Islet of Langerhans (tissue), 1 donor: ENCODE measurements around the gene ST3GAL5.

Experiments used
- FAIRE-seq: peaks from one replicate; lab custom pipeline; 2011; peaks lifted over from hg19 to GRCh38; lab: Jason Lieb, UNC

The ST3GAL5 gene

DNA sequence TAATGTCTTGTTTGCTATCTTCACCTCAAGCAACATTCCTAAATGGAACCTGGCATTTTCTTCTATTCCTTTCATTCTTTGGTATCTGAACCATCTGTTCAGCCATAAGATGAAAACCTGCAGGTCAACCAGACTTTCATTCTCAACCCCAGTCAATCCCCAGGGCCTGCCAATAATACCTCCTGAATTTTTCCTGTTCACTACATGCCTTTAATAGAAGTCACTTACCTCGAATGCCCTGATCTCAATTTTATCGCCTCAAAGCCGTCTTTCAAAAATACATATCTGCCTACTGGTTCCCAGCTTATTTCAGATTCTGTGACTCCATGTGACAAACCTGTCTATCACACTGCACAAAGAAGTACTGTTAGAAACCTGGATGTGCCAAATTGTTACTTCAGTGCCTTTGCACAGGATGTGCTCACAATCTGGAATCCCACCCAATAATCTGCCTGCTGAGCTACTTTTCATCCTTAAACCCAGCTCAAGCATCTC lies 22.6 kb downstream of the ST3GAL5 start:
- no peak for FAIRE-seq

DNA sequence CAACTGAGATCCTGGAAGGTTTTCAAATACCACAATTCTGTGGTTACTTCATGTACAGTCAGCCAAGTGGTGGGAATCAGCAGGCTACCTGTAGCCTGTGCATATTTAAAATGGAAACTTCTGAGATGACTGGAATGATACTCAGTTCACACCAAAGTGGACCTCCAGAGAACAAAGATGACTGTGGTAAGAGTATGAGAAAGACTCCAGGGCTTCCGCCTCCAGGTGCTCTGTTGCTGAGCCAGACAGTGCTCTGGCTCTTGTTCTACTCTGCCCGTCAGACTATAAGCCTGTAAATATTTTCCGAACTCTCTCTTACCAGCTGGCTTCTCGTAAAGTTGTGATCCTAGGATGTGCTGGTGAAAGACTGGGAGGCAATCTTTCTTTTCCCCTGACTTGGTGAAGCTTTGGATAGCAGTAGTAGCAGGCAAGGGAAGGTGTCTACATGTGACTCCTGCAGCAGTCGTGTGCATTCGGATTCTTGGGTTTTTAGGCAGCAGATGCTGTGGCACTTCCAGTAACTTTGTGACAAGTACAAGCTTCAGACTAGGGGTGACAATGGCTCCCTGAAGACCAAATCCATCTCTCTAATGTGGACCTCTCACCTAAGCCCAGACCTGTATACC lies 23.1 kb downstream of the ST3GAL5 start:
- FAIRE-seq = no peak

DNA sequence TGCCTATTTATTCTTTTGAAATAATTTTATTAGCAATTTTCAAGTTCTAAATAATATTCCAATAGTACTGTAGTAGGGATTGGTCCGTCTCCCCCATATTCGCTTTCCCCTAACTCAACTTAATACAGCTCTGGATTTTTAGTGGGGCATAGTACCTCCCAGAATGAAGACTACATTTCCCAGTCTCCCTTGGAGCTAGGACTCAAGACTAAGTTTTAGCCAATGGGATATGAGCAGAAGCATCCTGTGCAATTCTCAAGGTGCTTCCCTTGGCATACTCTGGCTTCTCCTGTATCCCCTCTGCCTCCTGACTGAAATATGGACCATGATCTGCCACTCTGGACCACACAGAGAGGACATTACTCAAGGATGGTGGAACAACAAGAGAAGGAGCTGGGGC lies 24.1 kb downstream of the ST3GAL5 start:
- no peak for FAIRE-seq

DNA sequence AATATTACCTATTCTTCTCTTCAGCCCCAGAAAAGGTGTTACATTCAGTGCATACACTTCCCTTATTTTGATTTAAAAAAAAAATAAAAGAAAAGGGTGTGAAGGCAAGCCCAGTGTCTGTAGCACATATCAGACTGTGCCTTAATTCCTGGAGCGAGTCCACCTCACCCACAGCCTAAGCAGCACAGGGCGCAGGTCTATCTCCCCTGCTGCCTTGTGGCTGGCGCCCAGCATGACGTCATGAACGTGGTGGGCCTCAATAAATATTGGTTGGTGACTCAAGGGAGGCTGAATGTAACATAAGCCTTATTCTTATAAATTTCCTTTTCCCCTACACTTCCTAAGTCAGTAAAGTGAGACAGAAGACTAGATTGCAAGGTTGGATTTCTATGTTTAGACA lies 26.4 kb downstream of the ST3GAL5 start:
- no peak for FAIRE-seq

DNA sequence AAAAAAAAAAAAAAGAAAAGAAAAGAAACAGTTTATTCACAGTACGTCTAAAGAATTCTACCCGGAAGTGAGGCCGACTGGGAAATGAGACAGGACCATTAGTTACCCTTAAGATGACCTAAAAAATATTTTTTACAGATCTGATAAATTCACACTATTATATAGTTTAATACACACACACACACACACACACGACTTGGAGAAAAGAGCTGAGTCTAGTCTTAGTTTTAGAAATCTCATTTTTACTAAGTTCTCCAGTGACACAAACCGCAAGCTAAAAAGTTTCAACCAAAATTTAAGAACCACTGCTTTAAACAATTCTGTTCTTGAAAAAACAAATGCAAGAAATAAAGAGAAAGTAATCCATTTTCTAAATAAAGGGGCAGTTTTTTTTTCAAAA lies 27.1 kb downstream of the ST3GAL5 start:
- no peak for FAIRE-seq

DNA sequence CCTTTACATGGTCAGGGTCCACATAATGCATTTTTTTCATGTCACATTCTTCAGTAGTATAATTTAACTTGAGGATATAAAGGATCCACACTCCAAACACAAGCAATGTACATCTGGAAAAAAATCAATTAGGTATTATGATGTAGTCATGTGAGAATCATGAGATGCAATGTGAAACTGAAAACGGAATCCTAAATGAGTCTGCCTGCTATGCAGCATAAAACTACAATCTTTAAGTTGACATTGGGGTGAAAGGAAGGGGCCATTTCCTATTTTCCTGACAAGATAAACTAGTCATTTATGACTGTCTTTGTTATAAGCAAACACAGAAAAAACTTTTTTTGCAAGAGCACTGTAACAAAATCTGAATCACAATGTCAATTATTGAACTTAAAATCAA lies 27.6 kb downstream of the ST3GAL5 start:
- FAIRE-seq = no peak

DNA sequence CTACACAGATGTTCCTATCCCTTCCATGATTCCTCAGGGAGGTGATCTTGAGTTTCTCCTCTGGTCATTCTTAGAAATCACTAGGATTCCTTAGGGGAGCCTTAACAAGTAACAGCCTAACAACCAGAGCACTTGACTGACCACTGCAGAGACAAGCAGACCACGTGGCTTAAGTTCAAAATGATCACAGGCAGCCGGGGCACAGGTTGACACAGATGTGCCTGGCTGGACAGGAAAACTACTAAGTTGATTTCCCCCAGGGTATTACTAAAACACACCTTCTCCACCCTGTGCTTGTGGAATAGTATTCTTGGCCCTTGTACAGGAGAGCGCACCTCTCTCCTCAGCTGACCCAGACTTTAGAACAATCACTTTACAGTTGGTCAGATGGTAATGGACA lies 29.9 kb downstream of the ST3GAL5 start:
- no peak for FAIRE-seq

DNA sequence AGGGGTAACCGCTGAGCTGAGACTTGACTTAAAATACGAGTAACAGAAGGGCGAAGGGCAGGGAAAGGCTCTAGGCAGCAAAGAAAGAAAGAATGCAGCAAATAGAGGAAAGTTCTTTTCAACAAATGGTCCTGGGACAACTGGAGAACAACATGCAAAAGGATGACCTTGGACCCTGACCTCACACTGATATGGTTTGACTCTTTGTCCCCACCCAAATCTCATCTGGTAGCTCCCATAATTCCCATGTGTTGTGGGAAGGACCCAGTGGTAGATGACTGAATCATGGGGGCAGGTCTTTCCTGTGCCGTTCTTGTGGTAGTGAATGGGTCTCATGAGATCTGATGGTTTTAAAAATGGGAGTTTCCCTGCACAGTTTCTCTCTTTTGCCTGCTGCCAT lies 33.9 kb downstream of the ST3GAL5 start:
- FAIRE-seq = no peak

DNA sequence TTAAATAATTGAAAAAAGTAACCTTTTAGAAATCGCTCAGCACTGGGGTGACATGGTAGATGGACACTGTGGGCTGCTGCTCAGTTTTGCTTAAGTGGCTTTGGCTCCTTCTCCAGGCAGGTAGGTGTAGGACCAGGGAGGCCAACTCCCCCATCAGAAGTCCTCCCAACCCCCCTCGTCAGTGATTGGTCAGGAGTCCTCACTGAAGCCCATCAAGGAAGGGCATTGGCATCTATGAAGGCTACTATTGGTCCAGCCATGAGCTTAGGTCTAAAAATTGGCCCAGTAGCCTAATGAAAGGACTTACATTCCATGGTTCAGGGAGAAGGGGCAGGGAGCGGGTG lies 34.7 kb downstream of the ST3GAL5 start:
- no peak for FAIRE-seq

DNA sequence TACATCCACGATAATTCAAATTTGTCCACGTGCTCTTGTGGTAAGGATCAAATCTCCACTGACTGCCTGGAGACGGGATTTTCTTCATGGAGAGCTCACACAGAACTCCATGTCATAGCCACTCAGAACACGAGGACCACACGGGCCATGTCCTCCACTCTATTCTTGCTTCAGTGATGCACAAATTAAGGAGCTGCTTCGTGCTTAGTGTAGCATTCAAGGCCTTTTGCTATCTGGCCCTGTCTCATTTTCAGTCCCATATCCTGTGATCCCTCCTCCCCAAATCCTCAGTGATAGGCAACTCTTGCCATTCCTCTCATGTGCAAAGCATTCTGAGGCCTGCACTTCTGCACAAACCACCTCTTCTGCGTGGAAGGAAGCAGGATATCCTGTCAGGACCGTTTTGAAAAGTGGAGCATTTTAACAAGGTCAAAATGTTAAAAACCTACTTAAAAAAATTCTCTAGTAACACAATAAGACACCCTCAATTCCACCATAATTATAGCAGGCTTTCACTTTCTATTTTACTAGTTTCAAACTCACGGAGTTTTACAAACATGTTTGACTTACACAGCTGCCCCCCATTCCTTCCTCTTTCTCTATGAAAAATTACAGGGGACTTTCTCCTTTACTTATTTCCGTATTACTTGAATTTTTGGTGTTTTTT lies 35.2 kb downstream of the ST3GAL5 start:
- no peak for FAIRE-seq

DNA sequence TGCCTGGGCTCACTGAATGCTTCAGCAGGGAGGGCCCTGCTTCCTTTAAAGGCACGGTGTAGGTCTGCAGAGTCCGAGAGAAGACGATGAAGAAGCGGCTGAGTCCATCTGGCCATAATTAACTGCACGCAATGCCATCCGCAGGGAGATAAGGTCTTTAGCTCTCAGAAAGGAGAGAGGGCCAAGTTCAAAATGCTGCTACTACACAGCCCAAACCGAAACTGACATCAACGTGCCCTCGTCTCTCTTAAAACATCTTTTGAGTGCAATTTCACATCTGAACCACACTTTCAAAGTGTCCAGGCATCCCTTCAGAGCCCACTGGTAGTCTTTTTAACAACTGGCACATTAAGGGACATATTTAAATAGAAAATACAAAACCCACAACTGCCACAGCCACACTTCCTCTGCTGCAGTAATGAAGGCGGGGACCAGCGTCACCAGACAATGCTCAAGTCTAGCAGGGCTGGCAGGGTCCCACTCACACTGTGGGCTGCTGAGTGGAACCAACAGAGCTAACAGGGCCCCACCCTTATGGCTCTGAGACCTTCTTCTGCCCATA lies 35.8 kb downstream of the ST3GAL5 start:
- no peak for FAIRE-seq

DNA sequence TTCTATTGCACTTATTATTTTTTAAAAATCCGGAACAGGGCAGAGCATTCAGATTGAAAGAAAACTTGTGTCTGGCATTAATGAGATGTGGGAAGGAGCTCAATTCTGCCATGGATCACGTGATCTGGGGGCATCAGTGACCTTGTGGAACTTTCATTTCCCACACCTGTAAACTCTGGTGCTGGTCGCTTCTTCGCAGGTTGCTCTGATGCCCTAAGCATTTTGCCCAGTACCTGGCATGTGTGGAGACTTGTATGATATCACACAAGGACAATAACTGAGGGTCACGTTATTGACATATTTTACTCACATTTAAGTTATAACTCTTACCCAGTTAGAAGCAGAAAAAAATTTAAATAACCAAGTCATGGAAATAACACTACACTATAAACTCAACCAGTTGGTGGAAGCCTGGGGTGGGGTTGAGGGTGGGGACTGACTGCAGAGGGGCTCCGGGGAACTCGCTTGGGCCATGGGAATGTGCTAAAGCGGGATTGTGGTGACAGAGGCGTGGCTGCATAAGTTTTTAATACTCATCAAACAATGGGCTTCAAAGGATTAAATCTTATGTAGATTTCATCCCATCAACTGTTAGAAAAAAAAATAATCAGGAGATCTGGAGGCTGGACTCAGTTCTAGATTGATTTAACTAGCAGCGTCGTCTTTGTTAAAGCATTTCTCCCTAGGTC lies 36.5 kb downstream of the ST3GAL5 start:
- no peak for FAIRE-seq

DNA sequence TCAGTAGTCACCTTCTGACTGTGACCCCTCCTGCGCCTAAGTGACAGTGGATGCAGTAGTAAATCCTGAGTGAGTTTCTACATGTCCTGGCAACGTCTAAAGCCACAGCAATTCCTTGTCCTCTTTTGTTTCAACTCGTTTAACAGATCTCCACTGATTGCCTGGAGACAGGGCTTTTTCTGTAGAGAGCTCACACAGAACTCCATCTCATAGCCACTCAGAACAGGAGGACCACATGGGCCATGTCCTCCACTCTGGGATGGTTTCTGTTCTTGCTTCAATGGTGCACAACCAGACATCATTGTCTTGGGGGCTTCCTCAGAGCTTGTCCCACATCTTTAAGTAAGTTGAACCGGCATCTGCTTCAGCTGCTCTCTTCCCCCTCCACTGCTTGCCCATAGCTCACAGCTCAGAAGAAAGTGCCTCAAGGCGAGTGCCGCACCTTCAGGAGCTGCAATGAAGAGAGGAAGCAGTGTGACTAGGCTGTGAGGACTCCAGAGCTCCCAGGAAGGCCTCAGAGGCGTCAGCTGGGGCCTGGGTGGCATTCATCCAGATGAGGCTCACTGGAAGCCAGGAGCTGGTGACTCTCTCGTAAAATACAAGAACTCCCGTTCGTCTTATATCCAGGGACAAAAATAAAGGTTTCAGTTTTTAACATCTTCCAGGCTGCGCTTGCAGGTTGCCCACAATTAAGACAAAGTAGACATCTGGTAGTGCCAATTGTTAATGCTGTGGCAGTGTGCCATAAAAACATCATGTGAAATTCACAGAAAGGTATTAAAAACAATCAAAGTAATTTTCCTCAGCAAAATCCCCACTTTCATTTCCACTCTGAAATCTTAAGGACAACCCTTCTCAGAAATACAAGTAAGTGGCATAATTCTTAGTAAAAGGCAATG lies 37.3 kb downstream of the ST3GAL5 start:
- no peak for FAIRE-seq

DNA sequence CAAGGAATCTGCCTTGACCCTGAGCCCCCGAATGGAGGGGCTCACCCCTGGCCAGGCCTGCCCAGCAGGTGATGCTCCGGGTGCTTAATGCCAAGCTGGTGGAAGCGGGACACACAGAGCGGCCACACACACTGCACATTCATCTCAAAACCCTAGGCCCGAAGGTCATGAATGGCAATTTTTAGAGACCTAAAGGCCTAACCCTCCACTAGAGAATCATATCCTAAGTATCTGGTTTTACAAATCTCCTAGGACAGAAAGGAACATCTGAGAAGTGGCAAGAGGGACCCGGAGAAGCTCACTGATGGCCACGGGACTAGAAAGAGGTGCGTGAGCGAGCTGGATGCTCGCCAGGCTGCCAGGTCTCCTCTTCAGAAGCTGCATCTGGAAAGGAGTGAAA lies 38.3 kb downstream of the ST3GAL5 start:
- no peak for FAIRE-seq

DNA sequence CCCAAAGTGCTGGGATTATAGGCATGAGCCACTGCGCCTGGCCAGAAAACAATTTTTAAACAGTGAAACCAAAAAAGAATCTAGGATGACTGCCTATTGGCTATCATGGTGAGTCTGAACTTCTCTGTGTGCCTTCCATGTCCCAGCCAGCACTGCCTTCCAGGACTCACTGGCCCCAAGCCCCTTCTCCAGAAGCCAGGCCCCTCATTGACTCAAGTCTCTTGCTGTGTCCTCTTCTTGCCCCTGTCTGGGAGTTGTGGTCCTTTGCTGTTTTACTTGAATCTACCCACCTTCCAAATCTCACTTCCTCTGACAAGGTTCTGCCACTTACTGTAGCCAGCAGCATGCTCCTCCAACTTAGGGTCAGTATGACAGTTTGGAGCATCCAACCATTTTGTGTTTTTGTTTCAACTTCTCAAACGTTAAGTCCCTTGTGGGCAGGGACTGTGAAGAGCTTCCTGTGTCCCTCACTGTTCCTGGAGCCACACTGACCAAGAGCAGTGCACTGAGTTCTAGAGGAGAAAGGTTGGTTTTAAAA lies 41.7 kb downstream of the ST3GAL5 start:
- no peak for FAIRE-seq

DNA sequence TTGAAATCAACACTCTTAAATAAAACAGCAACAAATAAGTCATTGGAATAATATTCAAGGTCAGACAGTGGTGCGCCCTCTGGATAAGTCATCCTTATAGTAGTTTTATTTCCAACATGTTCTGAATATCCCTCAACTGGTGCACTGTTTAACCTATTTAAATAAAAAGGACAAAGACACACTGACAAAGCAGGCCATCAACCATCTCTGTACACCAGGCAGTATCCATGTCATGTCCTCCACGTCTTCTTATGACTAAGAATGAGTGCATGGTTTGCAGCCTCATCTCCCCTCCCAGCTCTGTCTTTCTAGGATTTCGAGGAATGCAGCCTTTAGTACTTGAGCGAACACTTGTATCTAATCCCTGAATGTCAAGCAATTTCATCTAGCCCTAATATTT lies 42.4 kb downstream of the ST3GAL5 start:
- no peak for FAIRE-seq

DNA sequence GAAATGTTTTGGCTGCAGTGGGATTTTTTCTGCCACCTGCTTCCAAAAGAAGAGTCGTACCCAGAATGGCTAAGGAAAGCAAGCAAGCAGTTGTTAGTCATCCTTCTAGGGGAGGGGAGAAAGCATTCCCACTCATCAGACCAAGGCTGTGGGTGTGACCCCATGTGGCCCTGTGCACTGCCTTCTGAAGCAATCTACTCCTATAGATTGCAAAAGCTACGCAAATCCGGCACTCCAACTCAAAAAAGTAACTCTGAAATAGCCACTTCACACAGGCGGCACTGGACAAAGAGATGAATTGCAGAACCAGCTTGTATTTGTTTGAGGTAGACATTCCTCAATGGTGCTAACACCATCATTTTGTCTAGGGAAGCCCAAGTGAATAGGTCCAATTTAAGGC lies 44.3 kb downstream of the ST3GAL5 start:
- no peak for FAIRE-seq

DNA sequence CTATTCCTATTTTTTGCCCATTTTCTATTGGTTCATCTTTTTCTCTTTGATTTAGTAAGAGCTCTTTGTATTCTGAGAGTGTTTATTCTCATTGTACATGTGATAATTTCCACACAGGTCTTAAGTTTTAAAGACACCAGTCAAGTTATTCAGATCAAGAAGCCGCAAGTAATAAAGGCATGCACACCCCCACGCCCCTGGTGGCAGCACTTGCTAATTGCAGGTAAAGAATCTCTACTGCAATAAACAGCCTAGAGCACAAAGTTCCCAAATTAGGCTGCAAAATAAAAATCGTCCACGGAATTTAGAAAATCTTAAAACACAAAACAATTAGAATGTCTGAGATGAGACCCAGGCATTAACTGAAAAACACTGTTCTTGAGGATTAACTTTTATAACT lies 45.2 kb downstream of the ST3GAL5 start:
- no peak for FAIRE-seq

DNA sequence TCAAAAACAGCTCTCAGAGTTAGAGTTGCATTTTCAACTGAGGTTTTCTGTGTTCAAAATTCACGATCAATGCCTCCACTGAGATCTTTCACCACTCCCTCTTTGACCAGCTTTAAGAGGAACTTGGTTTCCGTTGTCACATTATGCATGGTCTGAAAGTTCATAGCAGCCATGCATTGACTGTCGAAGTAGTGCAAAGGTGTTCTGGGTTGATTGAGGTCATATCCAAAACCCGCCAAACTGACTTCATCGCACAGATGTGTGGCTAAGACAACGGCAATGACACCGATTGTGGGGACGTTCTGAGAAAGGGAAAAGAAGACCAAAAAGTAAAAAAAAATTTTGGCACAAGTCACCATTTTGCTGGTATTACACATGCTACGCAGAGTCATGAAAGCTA lies 48.7 kb downstream of the ST3GAL5 start:
- FAIRE-seq = no peak

DNA sequence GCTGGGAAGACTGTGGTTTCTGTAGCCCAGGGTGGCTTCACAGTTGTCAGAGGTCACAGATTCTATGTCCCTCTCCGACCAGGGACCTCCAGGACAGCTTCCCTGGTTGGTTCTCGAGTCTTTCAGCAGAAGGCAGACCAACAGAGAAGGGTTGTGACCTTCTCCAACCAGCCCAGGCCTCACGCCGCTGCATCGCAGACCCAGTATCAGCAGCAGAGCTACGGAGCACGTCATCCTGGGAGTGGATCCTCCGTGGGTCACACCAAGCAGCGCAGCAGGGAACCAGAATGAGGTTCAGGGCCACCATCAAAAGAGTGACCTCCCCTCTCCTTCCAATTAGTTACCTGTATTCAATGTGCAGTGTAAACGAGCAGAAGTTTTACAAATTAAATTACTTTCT lies 49.3 kb downstream of the ST3GAL5 start:
- FAIRE-seq = no peak

DNA sequence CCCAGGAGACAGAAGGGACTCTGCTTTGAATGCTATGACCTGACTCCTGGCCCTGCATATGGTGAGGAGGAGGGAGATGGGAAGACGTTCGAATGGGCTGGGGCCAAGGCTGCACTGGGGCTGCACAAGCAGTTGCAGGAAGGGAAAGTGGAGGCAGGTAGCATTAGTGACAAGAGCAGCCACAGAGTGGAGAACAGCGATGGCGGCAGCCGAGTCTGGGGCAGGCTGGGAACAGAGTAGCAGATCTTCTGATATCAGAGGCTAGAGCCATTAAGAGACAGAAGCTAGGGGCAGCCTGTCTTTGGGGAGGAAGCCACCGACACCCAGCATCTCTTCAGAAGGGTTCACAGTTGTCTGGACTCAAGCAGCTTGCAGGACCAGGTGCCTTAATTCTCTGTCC lies 50.1 kb downstream of the ST3GAL5 start:
- FAIRE-seq = no peak

DNA sequence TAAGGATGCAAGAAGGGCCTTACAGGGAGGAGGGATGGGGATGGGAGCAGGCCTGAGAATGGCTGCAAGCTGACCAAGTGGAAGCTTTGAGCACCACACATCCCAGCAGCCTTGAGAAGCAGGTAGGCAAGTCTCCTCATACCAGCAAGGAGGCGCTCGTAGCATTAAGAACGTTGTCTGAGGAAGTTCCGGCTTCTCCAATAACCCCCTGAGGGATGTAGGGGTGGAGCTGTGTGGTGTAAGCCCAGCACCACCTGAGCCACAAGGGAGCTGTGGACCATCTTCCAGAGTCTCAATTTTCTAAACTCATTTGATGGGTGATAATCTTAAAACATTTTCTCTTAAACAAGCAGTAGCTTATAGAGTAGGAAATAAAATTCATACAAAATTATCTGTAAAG lies 50.6 kb downstream of the ST3GAL5 start:
- FAIRE-seq = no peak
